SHP77 (cell line): ENCODE data around the gene SIGLEC9.

Experiments
- DNase-seq, 2 experiments: peaks; one replicate each; lab custom pipeline; 2025; lab: John Stamatoyannopoulos, UW

SIGLEC9 gene

DNA sequence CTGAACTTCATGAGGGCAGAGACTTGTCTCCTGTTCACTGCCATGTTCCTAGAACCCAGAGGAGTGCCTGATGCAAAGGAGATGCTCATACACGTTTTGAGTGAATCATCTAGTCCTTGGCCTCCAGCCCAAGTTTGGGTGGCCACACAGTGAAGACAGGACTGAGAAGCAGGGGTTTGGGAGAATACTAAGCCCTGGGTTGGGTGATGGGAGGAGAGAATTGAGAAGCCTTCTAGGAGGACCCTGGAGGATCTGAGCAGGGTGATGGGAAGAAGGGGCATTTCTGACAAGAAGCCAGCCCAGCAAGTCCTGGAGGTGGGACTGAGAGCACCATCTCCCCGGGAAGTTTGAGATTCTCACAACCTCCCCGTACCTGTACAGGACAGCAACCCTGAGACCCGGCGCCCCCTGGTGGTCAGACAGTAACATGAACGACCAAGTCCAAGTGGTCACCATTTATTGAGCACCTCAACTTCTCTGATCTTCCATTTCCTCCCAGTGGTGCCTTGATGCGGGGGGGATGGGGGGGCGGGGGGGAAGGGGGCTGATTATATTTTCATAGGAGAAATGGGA is 27.5 kb upstream of the SIGLEC9 start:
- DNase-seq, result peak in 1 of 2 experiments; percentile 65

DNA sequence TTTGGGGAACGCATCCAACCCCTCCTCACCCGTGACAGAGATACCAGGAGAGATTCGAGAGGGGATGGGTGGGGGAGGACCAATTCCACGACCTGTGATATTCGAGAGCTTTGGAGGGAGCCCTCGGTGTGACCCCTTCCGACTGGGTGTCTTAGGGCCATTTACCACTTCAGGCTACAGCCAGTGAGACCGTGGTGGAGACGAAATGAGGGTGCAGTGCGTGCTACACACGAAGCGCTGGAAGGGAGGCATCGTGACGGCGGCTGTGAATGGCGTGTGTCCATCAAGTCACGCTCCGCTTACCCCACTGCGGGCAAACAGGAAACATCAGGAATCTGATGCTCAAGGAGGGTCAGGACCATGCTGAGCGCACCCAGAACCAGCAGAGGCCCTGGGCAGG is 26.9 kb upstream of the SIGLEC9 start:
- DNase-seq, result no peak

DNA sequence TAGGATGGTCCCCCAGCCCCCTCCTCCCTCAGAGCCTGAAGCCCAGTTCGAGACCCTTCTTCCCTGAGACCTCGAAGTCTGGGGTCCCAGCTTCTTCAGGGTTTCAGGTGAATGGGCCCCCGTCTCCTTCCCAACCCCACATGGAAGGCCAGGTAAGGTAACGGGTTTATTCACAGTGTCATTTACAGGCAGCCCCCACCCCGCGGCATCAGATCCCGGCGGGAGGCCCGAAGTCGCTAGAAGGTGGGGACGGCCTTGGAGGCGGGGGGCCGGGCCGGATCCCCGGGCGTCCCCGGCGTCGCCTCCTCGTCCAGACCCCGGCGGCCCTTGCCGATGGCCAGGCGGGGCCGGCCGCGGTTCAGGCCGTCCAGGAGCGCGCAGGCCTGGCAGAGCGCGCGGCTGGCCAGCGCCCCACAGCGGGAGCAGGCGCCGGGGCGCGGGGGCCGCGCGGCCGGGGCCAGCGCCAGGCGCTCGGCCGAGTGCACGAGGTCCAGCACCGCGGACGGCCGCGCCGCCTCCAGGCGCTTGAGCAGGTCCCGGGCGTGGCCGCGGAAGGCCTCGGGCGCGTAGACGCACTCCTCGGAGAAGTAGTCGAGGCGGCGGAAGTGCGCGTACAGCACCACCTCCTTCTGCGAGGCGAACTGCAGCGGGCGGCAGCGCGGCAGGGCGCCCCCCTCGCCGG is 26.2 kb upstream of the SIGLEC9 start:
- no peak for DNase-seq

DNA sequence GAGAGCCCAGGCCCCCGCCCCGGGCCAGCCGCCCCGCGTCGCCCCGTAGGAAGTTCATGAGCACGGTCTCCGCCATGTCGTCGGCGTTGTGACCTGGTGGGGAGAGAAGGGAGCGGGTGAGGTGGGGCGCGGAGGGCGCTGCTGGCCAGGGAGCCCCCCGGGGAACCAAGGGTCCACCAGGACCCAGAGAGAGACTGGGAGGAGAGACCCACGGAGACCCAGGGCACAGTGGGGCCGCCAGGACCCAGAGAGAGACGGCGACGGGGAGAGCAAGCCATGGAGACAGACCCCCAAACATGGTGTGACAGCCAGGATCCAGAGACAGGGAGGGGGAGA is 25.7 kb upstream of the SIGLEC9 start:
- DNase-seq, result no peak

DNA sequence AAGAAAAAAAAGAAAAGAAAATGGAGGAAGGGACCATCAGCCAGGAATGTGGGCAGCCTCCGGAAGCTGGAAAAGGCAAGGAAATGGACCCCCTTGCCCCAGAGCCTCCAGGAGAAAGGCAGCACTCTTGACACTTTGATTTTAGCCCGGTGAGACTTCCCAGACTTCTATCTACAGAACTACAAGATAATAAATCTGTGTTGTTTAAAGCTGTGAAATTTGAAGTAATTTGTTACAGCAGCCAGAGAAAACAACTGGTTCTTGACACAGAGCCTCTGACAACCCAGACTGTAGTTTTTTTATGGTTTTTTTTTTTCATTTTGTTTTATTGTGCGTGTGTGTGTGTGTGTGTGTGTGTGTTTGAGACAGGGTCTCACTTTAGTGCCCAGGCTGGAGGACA is 24.1 kb upstream of the SIGLEC9 start:
- DNase-seq, result no peak

DNA sequence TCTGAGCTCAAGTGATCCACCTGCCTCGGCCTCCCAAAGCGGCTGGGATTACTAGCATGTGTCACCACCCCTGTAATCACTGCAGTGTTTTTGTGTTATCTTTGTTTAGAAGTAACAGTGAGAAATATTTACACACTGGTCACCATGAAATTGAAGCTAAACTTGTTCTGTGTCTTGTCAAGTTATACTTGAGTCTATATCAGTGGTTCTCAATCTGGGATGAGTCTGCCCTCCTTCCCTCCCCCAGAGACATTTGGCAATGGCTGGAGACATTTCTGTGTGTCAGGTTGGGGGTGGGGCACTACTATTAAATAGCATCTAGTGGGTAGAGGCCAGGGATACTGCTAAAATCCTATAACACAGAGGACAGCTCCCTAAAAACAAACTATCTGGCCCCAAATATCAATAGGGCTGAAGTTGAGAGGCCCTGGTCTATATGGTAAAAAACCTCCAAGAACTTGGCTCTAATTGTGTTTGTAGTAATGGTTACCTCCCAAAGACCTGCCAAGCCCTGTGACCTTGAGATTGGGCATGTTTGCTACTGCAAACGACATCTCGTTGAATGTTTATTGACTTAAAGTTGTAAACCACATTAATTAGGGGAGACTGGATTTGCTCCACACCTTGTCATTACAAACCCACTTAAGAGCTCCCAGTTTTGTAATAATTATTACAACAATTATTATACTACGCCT is 23.4 kb upstream of the SIGLEC9 start:
- DNase-seq, result no peak

DNA sequence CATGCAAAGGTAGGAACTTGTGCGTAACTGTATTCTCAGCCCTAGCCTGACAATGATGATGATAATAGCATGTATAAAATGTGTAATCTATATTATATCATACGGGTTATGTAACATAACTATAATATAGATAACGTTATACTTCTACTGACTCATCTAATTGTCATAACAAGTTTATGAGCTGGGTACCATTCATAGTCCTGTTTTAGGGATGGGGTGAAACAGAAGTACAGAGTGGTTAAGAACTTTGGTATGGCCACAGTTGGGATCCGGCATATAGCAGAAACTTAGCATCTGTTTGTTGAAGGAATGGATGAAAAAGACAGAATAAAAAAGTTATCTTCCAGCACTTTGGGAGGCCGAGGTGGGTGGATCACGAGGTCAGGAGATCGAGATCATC is 21.7 kb upstream of the SIGLEC9 start:
- no peak for DNase-seq

DNA sequence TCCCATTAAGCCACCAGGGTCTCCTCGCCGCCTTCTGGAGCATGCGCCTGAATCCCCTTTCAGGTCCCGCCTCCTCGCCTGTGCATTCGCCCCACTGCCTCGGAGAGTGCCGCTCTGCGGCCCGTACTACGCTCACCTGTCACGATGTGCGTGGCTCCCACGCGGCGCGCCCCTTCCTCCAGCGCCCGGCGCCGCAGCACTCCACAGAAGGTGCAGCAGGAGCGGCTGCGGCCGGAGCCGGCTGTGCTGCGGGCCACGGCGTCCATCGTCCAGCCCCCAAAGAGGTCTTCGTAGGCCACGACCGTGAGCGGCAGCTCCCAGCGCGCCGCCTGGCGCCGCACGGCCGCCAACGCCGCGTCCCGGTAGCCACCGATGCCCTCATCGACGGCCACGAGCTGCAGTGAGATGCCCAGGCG is 20.8 kb upstream of the SIGLEC9 start:
- no peak for DNase-seq

DNA sequence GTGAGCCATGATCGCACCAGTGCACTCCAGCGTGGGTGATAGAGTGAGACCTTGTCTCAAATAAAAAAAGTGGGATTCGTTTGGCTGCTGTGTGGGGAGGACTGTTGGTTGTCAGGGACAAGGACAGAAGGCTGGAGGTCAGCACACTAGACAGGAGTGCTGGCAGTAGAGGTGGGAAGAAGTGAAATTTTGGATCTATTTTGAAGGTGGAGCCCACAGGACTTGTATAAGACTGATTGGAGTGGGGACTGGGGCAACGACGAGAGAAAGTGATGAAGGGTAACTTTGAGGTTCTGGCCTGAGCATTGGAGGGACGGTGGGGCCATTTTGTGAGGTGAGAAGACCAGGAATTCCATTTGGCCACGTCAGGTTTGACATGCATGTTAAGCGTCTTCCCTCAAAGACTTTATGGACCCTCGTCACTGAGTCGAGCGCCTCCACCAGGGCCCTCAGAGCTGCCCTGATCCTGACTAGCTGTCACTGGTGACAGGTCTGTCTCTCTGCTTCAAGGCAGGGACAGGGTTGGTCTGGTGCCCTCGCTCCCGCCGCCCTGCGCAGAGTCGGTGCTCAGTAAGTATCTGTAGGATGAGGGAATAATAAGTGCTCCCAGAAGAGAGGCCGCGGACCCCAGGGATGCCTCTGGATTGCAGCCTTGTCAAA is 17.2 kb upstream of the SIGLEC9 start:
- DNase-seq, result peak in 1 of 2 experiments; percentile 36

DNA sequence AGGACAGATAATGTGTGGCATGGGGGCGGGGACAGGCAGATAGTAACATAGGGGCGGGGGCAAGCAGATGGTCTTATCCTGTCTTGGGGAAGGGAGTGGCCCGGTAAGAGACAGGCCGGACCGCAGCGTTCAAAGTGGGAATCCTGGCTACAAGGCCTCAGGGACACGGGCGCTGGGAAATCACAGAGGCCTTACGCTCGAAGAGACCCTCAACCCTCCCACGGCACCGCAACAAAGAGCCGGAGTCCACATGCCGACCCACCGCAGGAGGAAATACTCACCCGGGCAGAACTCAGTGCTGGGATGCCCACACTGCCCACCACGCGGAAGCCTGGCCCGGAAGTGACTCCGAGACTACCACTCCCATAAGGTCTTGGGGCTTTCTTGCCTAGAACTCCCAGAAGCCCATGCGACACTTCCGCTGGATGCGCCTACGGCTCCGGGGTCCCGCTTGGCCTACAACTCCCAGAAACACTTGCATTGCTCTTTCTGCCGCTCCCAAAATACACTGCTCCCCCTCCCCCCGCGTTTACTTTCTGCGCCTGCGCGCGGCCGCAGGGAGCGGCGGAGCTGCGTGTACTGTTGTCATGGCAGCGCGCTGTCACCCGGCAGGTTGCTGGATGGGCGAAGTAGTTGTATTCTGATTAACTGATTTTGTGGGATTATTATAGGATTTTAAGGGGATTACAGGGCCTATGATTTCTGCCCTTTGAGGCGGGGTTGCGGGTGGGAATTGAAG is 16.5 kb upstream of the SIGLEC9 start, which contains the start of gene CTU1:
TSS of gene CTU1 (minus strand) at position 344 of the 739 bp plus-strand sequence. CDS start 3,840 bp downstream, outside the sequence.
- peak; percentile 98 to 99 for DNase-seq

DNA sequence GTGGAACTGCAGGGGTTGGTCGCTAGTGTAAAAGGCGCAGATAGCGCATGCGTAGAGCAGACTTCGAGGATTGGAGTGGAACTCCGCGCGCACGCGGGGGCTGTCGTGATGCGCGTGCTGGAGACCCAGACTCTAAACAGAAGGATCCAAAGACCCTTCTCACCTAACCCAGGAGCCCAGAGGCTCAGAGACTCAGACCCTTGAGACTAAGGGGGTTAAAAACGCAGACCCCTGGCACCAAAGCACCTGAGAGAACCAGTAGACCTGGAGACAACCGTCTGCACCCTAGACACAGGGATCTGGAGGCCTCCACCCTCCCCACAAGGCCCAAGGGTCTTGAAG is 15.9 kb upstream of the SIGLEC9 start:
- DNase-seq, result peak in 1 of 2 experiments; percentile 72

DNA sequence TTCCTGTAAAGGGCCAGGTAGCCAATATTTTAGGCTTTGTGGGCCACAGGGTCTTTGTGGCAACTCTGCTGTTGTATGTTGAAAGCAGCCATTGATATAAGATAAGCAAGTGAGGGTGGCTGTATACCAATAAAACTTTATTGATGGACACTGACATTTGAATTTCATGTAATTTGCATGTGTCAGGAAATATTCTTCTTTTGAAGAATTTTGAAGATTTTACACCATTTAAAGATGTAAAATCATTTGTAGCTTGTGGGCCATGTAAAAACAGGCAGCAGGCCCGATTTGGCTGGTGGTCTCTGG is 14.1 kb upstream of the SIGLEC9 start:
- DNase-seq, result no peak

DNA sequence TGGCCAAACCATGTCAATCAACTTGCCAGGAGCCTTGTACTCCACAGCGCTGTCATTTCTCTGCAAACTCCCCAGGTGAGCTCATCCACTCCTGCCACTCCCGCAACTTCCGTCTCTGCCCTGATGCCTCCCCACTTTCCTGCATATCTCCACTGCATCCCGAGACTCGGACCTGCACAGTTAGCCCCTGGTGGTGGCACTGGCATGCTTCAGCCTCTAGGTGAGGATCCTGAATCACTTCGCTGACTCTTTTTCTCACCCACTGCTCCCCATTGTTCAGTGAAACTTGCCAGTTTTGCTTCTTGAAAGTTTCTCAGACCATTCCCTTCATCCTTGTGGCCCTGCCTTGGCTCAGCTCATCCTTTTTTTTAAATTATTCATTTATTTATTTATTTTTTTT is 13.1 kb upstream of the SIGLEC9 start:
- DNase-seq, result no peak

DNA sequence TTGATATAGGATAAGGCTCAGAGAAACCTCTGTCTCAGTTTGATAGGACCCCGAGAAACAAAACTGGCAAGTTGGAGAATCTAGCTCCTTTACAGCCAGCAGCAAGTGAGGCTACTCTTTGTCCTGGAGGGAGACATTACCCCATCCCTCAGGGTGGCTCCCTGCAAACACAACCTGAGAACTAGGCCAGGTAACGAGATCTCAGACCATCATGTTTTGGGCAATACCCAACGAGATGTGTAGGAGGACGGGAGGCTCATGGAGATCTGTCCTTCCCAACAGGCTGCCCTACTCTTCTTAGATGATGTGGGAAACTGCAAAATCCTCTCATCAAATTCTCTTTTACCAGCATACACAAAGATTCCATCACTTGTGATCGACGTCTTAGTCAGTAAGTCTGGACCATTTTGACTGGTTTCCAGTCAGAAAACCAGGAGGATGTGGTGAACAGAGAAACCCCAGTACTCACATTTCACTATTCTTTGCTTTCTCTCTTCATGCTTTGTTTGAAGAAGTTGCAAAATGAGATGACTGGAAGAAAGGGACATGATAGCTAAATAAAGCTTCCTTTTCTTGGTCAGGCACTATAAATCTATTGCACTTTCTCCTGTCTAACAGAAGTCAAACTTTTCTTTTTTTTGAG is 10.5 kb upstream of the SIGLEC9 start:
- no peak for DNase-seq

DNA sequence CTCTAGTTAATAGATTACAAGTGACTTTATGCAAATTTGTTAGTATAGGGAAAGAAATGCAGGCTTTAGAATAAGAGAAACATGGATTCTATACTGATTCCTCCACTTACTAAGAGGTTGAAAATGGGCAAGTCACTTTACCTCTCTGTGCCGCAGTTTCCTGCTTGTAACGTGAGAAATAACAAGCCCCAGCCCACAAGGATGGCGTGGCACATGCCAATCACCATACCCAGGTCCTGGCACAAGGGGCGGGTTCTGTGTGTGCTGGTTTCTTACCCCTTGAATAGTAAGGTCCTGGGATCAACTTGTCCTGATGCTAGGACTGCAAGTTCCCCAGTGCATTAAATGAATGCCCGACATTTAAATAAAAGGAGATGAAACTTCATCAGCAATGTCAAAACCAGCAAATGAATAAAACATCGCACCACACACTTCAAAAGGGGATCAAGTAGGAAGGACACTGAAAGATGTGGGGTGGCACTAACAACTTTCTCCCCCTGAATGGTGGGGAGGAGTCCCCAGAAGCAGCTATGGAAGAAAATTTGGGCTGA is 7.9 kb upstream of the SIGLEC9 start:
- no peak for DNase-seq

DNA sequence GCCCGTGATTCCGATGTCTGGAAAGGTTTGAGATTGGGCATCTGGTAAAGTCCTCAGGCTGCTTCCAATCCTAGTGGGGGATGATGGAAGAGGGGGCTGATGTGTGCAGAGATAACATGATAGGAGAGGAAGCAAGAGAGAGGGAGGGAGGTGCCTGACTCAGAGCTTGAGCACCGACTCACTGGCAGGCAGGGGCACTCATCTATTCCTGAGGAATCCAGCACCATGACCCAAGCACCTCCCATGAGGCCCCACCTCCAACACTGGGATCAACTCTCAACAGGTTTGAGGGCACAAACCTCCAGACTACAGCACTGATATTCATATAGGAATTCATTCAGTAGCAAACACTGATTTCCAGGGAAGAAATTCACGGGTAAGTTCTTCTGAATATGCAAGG is 5.6 kb upstream of the SIGLEC9 start:
- no peak for DNase-seq

DNA sequence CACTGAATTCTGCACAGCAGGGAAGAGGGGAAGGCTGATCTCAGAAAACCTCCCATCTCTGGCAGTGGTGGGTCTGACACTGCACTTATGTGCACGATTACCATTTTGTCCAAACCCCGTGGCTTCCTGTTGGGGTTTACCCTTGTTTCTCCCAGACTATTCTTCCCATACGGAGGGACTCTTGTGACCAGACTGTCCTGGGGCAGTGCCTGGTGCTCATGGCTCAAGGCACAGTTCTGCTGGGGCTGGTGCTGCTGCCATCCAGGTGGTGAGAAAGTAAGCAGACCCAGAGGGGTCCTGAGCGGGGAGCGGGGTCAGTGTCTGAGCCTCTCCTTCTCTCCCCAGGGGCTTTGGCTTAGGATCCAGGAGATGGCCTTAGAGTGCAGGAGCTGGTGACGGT is 5.1 kb upstream of the SIGLEC9 start:
- no peak for DNase-seq

DNA sequence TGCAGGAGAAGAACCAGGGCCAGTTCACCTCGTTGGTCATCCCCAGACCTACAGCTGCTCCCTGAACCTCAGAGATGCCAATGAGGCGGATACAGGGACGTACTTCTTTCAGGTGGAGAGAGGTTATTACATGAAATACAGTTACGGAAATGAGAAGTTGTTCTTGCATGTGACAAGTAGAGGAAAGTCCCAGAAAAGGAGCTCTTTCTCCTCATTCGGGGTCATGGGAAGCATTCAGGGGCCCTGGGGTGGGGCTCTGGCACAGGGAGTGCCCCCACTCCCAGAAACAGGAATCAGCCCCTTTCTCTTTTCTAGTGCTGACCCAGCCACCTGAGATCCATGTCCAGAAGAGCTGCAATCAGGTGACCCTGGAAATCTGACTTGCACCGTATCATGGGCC is 4.5 kb upstream of the SIGLEC9 start:
- no peak for DNase-seq

DNA sequence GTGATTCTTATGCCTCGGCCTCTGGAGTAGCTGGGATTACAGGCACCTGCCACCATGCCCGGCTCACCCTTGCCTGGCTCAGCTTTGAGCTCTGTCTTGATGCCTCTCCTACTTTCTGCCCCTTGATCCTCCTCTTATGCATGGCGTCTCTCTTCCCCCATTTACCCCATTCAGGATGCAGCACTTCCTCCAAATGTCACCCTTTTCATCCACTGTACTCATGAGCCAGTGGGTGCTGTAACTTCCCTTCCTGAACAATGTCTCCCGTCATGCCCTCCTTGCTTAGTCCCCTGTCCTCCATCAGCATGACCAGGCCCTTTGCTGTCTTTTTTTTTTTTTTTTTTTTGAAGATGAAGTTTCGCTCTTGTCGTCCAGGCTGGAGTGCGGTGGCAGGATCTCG is 3.4 kb upstream of the SIGLEC9 start:
- no peak for DNase-seq

DNA sequence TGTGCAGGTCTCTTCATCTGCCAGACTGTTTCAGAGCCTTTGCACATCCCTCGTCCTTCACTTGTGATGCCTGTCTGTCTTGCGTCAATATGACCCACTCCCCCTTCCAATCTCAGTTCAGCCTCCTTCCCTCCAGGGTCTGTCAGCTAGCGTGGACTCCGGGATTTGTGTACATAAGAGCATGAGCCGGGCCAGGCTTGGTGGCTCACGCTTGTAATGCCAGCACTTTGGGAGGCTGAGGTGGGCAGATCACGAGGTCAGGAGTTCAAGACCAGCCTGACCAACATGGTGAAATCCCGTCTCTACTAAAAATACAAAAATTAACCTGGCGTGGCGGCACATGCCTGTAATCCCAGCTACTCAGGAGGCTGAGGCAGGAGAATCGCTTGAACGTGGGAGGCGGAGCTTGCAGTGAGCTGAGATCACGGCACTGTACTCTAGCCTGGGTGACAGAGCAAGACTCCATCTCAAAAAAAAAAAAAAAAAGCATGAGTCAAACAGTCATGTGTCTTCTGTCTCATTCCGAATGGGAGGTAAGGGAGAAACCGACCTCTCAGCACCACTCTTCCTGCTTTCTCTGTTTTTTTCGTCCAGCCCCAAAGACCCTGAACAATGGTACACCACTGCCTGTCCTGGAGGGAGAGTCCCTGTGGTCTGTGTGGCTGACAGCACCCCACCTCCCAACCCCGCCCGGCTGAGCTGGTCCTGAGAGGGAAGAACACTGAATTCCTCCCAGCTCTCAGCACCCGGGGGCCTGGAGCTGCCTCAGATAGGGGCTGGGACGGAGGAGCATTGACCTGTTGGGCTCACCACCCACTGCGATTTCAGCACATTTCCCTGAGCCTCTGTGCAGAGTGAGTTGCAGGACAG is 2.4 kb upstream of the SIGLEC9 start:
- DNase-seq, result no peak

DNA sequence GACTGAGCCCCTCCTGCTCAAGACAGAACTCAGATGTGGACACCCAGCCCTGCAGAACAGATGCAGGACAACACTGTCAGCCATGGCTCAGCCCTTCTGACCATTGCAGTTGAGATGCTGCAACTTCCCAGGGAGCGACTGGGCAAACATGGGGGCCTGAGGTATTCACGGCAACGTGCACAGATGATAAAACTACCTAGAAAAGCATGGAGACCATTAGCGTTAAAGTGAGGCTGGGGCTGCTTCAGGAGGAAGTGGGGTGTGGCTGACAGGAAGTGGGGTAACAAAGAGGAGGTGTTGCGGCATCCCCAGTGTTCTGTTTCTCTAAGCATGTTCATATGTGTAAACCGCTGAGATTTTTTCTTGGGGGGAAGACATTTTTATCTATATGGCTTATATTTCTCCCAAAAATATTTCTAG is 1.3 kb upstream of the SIGLEC9 start:
- no peak for DNase-seq
